ENCODE results near the gene SAA2. TPM values are rescaled to one million over a fixed set of nuclear protein-coding genes. Genes with fewer than 3 reads are reported as not detected.
"Not testable (repeated sequence)": the region's sequence is repeated elsewhere in the genome, so short reads cannot be mapped to it uniquely, and the experiment has no call there.

The SAA2 gene
- total RNA-seq, 1 donor from 2014 or later: 8.0 TPM

- DNase-seq (ENCODE audit: low read depth): no peak
- TF ChIP-seq CTCF (IDR thresholded peaks at IDR 0.05; ENCODE audit: insufficient read depth, low read length, poor library complexity, severe bottlenecking): no peak
- Histone ChIP-seq H3K27me3 (ENCODE audit: control insufficient read depth, insufficient read depth, low read length) (no peaks in the 10 kb centered on the region), H3K36me3 (ENCODE audit: control insufficient read depth, insufficient read depth, low read length) (no peaks in the 10 kb centered on the region), H3K4me3 (ENCODE audit: low read depth, low read length) (no peak overlapping the region)
Observed at GRCh38 chr11:18221274-18221876, 27.1 kb downstream of the SAA2 start.

GRCh38 chr11:18209058-18209457 lies 39.4 kb downstream of the SAA2 start:
- H3K36me3 ChIP-seq (ENCODE audit: control insufficient read depth, insufficient read depth, low read length): no peaks in the 10 kb centered on the region
- H3K4me3 ChIP-seq (ENCODE audit: low read depth, low read length): no peak overlapping the region
- no peak for TF ChIP-seq CTCF (IDR thresholded peaks at IDR 0.05; ENCODE audit: insufficient read depth, low read length, poor library complexity, severe bottlenecking)
- H3K27me3 ChIP-seq (ENCODE audit: control insufficient read depth, insufficient read depth, low read length): peaks cover 8% of the 10 kb centered on the region
- DNase-seq (ENCODE audit: low read depth): no peak

GRCh38 chr11:18204771-18205170 lies 43.7 kb downstream of the SAA2 start:
- no peak overlapping the region for H3K4me3 ChIP-seq (ENCODE audit: low read depth, low read length)
- no peak for DNase-seq (ENCODE audit: low read depth)
- H3K36me3 ChIP-seq (ENCODE audit: control insufficient read depth, insufficient read depth, low read length): no peaks in the 10 kb centered on the region
- H3K27me3 ChIP-seq (ENCODE audit: control insufficient read depth, insufficient read depth, low read length): peaks cover 6% of the 10 kb centered on the region
- TF ChIP-seq CTCF (IDR thresholded peaks at IDR 0.05; ENCODE audit: insufficient read depth, low read length, poor library complexity, severe bottlenecking): no peak

GRCh38 chr11:18204220-18204619 lies 44.2 kb downstream of the SAA2 start:
- TF ChIP-seq CTCF (IDR thresholded peaks at IDR 0.05; ENCODE audit: insufficient read depth, low read length, poor library complexity, severe bottlenecking): no peak
- no peak overlapping the region for H3K4me3 ChIP-seq (ENCODE audit: low read depth, low read length)
- no peaks in the 10 kb centered on the region for H3K36me3 ChIP-seq (ENCODE audit: control insufficient read depth, insufficient read depth, low read length)
- DNase-seq (ENCODE audit: low read depth): no peak
- peaks cover 5% of the 10 kb centered on the region for H3K27me3 ChIP-seq (ENCODE audit: control insufficient read depth, insufficient read depth, low read length)

GRCh38 chr11:18203723-18204122 lies 44.7 kb downstream of the SAA2 start:
- H3K4me3 ChIP-seq (ENCODE audit: low read depth, low read length): no peak overlapping the region
- H3K27me3 ChIP-seq (ENCODE audit: control insufficient read depth, insufficient read depth, low read length): no peaks in the 10 kb centered on the region
- peak; percentile 49 for TF ChIP-seq CTCF (IDR thresholded peaks at IDR 0.05; ENCODE audit: insufficient read depth, low read length, poor library complexity, severe bottlenecking)
- no peaks in the 10 kb centered on the region for H3K36me3 ChIP-seq (ENCODE audit: control insufficient read depth, insufficient read depth, low read length)
- DNase-seq (ENCODE audit: low read depth): no peak

- not testable (repeated sequence) for H3K27me3 ChIP-seq (ENCODE audit: control insufficient read depth, insufficient read depth, low read length); H3K4me3 ChIP-seq (ENCODE audit: low read depth, low read length); H3K36me3 ChIP-seq (ENCODE audit: control insufficient read depth, insufficient read depth, low read length); DNase-seq (ENCODE audit: low read depth)
Observed at GRCh38 chr11:18197738-18198137, 50.7 kb downstream of the SAA2 start.
